ENCODE data around the gene TERB1.

TERB1 gene

GRCh38 chr16:66801320-66802105 is at the start of gene TERB1:
TERB1 (minus strand) TSS chr16:66801584; CDS start chr16:66796798, 4,786 bp downstream.
- no peak within 1 kb of the TSS for H3K4me3 ChIP-seq (ENCODE audit: low read depth, low read length)
- no peak for TF ChIP-seq CTCF (IDR thresholded peaks at IDR 0.05; ENCODE audit: low read depth, low read length)

- H3K4me3 ChIP-seq (ENCODE audit: low read depth, low read length), result no peak overlapping the region
- TF ChIP-seq CTCF (IDR thresholded peaks at IDR 0.05; ENCODE audit: low read depth, low read length), result no peak
Observed at GRCh38 chr16:66850115-66850815, 48.9 kb upstream of the TERB1 start.

GRCh38 chr16:66849549-66849948 is 48.2 kb upstream of the TERB1 start:
- no peak overlapping the region for H3K4me3 ChIP-seq (ENCODE audit: low read depth, low read length)
- TF ChIP-seq CTCF (IDR thresholded peaks at IDR 0.05; ENCODE audit: low read depth, low read length), result no peak

GRCh38 chr16:66849021-66849420 is 47.6 kb upstream of the TERB1 start:
- H3K4me3 ChIP-seq (ENCODE audit: low read depth, low read length), result no peak overlapping the region
- TF ChIP-seq CTCF (IDR thresholded peaks at IDR 0.05; ENCODE audit: low read depth, low read length), result no peak

- no peak for TF ChIP-seq CTCF (IDR thresholded peaks at IDR 0.05; ENCODE audit: low read depth, low read length)
- H3K4me3 ChIP-seq (ENCODE audit: low read depth, low read length), result no peak overlapping the region
Observed at GRCh38 chr16:66848172-66848571, 46.8 kb upstream of the TERB1 start.

- H3K4me3 ChIP-seq (ENCODE audit: low read depth, low read length), result no peak overlapping the region
- no peak for TF ChIP-seq CTCF (IDR thresholded peaks at IDR 0.05; ENCODE audit: low read depth, low read length)
Observed at GRCh38 chr16:66847533-66848067, 46.2 kb upstream of the TERB1 start.

GRCh38 chr16:66846831-66847230 is 45.4 kb upstream of the TERB1 start:
- H3K4me3 ChIP-seq (ENCODE audit: low read depth, low read length), result no peak overlapping the region
- no peak for TF ChIP-seq CTCF (IDR thresholded peaks at IDR 0.05; ENCODE audit: low read depth, low read length)
